PC-3 (cell line): ENCODE results near the gene SPSB1. TPM values are rescaled to one million over a fixed set of nuclear protein-coding genes. Genes with fewer than 3 reads are reported as not detected.

Experiments
- ATAC-seq: fragments of 200-7000 bp; cut with Tn5 transposase; 2 replicates; pipeline ENCODE4 v1.9.1; 2020; ENCODE audit warnings: mild to moderate bottlenecking, moderate library complexity
- BruUV-seq: library from RNA; stranded (reverse); fragments of 400-500 nt; replicated peaks from 2 replicates; lab custom pipeline; 2021; lab: Mats Ljungman, UMichigan
- CTCF ChIA-PET: fragments of 300-600 bp; sonication (Branson Sonifier 250); formaldehyde crosslinking; loops from one replicate; lab custom pipeline; 2022; ENCODE audit warnings: antibody characterized with exemption; lab: Charles Lee
- POLR2A ChIA-PET: fragments of 300-600 bp; sonication (Branson Sonifier 250); formaldehyde crosslinking; loops from one replicate; lab custom pipeline; 2022; ENCODE audit warnings: antibody characterized with exemption; ENCODE audit not compliant: unreplicated experiment; lab: Charles Lee
- DNase-seq: peaks from one replicate; pipeline ENCODE4 v3.0.0-alpha.2; 2015
- H2AFZ ChIP-seq: fragments of 300-600 bp; sonication (generic); 2 replicates; pipeline ENCODE4 v1.6.0; 2016; ENCODE audit warnings: antibody characterized with exemption, low read length
- H3F3A ChIP-seq: fragments of 300-600 bp; sonication (generic); one replicate; pipeline ENCODE4 v1.6.0; 2017; ENCODE audit warnings: antibody characterized with exemption, low read length, control low read depth, mild to moderate bottlenecking; ENCODE audit not compliant: unreplicated experiment
- H3K27ac ChIP-seq: fragments of 300-600 bp; sonication (generic); 2 replicates; pipeline ENCODE4 v1.5.1; 2016; ENCODE audit warnings: mild to moderate bottlenecking, low read length
- H3K27me3 ChIP-seq: fragments of 300-600 bp; sonication (generic); 2 replicates; pipeline ENCODE4 v1.6.1; 2016; ENCODE audit warnings: low read length, mixed read lengths
- H3K36me3 ChIP-seq: fragments of 300-600 bp; sonication (generic); 2 replicates; pipeline ENCODE4 v1.6.1; 2016; ENCODE audit warnings: low read depth, mixed run types, low read length, mixed read lengths
- H3K4me1 ChIP-seq: fragments of 300-600 bp; sonication (generic); 2 replicates; pipeline ENCODE4 v1.5.1; 2016; ENCODE audit warnings: low read length; ENCODE audit not compliant: insufficient read depth
- H3K4me2 ChIP-seq: fragments of 300-600 bp; sonication (generic); 2 replicates; pipeline ENCODE4 v1.6.0; 2016; ENCODE audit warnings: low read length
- H3K4me3 ChIP-seq: fragments of 300-600 bp; sonication (generic); 2 replicates; pipeline ENCODE4 v1.5.1; 2016; ENCODE audit warnings: mild to moderate bottlenecking, low read length, mixed read lengths
- H3K79me2 ChIP-seq: fragments of 300-600 bp; sonication (generic); 2 replicates; pipeline ENCODE4 v1.6.1; 2017; ENCODE audit warnings: low read length, mixed read lengths
- H3K9ac ChIP-seq: fragments of 300-600 bp; sonication (generic); 2 replicates; pipeline ENCODE4 v1.6.0; 2016; ENCODE audit warnings: mild to moderate bottlenecking, low read length
- H3K9me2 ChIP-seq: fragments of 300-600 bp; sonication (generic); replicated peaks from 2 replicates; pipeline ENCODE4 v1.6.1; 2016; ENCODE audit warnings: mixed run types, low read length, mixed read lengths
- H3K9me3 ChIP-seq: fragments of 300-600 bp; sonication (generic); 2 replicates; pipeline ENCODE4 v1.6.1; 2016; ENCODE audit warnings: low read length, mixed read lengths
- H4K20me1 ChIP-seq: fragments of 300-600 bp; sonication (generic); 2 replicates; pipeline ENCODE4 v1.6.1; 2016; ENCODE audit warnings: low read length, mixed read lengths
- CTCF ChIP-seq: fragments of 300-600 bp; sonication (generic); conservative IDR thresholded peaks from 2 replicates; pipeline ENCODE4 v1.5.1; 2017; ENCODE audit warnings: antibody characterized with exemption, low read depth, mild to moderate bottlenecking, low read length
- EZH2 ChIP-seq: fragments of 300-600 bp; sonication (generic); IDR thresholded peaks from one replicate; pipeline ENCODE4 v1.6.1; 2017; ENCODE audit warnings: antibody characterized with exemption, mild to moderate bottlenecking, low read length; ENCODE audit not compliant: unreplicated experiment
- EZH2phosphoT487 ChIP-seq: fragments of 300-600 bp; sonication (generic); IDR thresholded peaks from 2 replicates; pipeline ENCODE4 v1.6.1; 2018; ENCODE audit warnings: mild to moderate bottlenecking, antibody characterized with exemption, low read length, borderline replicate concordance
- intact Hi-C: fragments of 100-400 bp; cut with micrococcal nuclease; formaldehyde crosslinking; loops from 2 replicates; pipeline ENCODE4 v1.9.0; 2023
- total RNA-seq: library from RNA; depleted of rRNA; stranded (reverse); fragments of >200 nt; gene quantifications from 2 replicates; pipeline ENCODE4 v1.2.3, GENCODE V29; 2014

The SPSB1 gene
- total RNA-seq, 1 experiment from 2014 or later, result 18.1 TPM

GRCh38 chr1:9376886-9377333 lies 84.2 kb downstream of the SPSB1 start:
- no peaks in the 10 kb centered on the region for H4K20me1 ChIP-seq
- no peak overlapping the region for H3K27ac ChIP-seq
- H3K36me3 ChIP-seq, result no peaks in the 10 kb centered on the region
- no peak overlapping the region for H3K9ac ChIP-seq
- H3F3A ChIP-seq, result no peaks in the 10 kb centered on the region
- H3K4me1 ChIP-seq, result no peaks in the 10 kb centered on the region
- ChIA-PET POLR2A (no interaction called here), CTCF (no interaction called here)
- no peaks in the 10 kb centered on the region for H3K9me2 ChIP-seq
- H3K4me3 ChIP-seq, result no peak overlapping the region
- TF ChIP-seq CTCF (no peak), EZH2 (no peak), EZH2phosphoT487 (no peak)
- intact Hi-C loops, result no loop called here
- BruUV-seq, result no TSS peak
- no peaks in the 10 kb centered on the region for H3K79me2 ChIP-seq
- no peak overlapping the region for H2AFZ ChIP-seq
- no peaks in the 10 kb centered on the region for H3K27me3 ChIP-seq
- DNase-seq (no peak), ATAC-seq (no peak)
- H3K9me3 ChIP-seq, result no peaks in the 10 kb centered on the region
- H3K4me2 ChIP-seq, result no peak overlapping the region

- Histone ChIP-seq H3K36me3 (no peaks in the 10 kb centered on the region), H2AFZ (no peak overlapping the region), H3F3A (no peaks in the 10 kb centered on the region), H3K27me3 (no peaks in the 10 kb centered on the region), H3K27ac (no peak overlapping the region), H3K4me3 (no peak overlapping the region), H3K4me2 (no peak overlapping the region), H3K4me1 (no peaks in the 10 kb centered on the region), H3K79me2 (no peaks in the 10 kb centered on the region), H3K9me2 (no peaks in the 10 kb centered on the region), H3K9ac (no peak overlapping the region), H4K20me1 (no peaks in the 10 kb centered on the region), H3K9me3 (no peaks in the 10 kb centered on the region)
- ATAC-seq, result no peak
- TF ChIP-seq EZH2phosphoT487, result no peak
- TF ChIP-seq CTCF, result no peak
- no peak for TF ChIP-seq EZH2
- POLR2A ChIA-PET, result no interaction called here
- DNase-seq, result no peak
- CTCF ChIA-PET, result no interaction called here
- intact Hi-C loops, result no loop called here
- BruUV-seq, result no TSS peak
These were observed 86.1 kb downstream of the SPSB1 start for GRCh38 chr1:9378801-9379200.

GRCh38 chr1:9380711-9381110 lies 88.0 kb downstream of the SPSB1 start:
- Histone ChIP-seq H3K4me3 (no peak overlapping the region), H3K79me2 (no peaks in the 10 kb centered on the region), H3K9me2 (no peaks in the 10 kb centered on the region), H2AFZ (no peak overlapping the region), H3K9ac (no peak overlapping the region), H3F3A (no peaks in the 10 kb centered on the region), H4K20me1 (no peaks in the 10 kb centered on the region), H3K4me2 (no peak overlapping the region), H3K36me3 (no peaks in the 10 kb centered on the region), H3K4me1 (no peaks in the 10 kb centered on the region), H3K9me3 (no peaks in the 10 kb centered on the region), H3K27me3 (no peaks in the 10 kb centered on the region), H3K27ac (no peak overlapping the region)
- no peak for ATAC-seq
- intact Hi-C loops, result no loop called here
- POLR2A ChIA-PET, result no interaction called here
- DNase-seq, result no peak
- BruUV-seq, result no TSS peak
- CTCF ChIA-PET, result no interaction called here
- TF ChIP-seq EZH2phosphoT487 (no peak), EZH2 (no peak), CTCF (no peak)
